Pancreas (tissue), 10 donors: ENCODE results near the gene CYB561A3. TPM values are rescaled to one million over a fixed set of nuclear protein-coding genes. Genes with fewer than 3 reads are reported as not detected.

Experiments used
- ATAC-seq, 4 donors: fragments of 200-7000 bp; cut with Tn5 transposase; one replicate each; pipeline versions ENCODE4 v1.8.0 to v1.9.1; 2020; ENCODE audit warnings: mild to moderate bottlenecking in 4 of 4, moderate library complexity in 4 of 4
- DNase-seq, 6 donors: peaks; one replicate each; pipeline ENCODE4 v3.0.0-alpha.2; 2020
- FAIRE-seq: peaks from 2 replicates; lab custom pipeline; 2012; peaks lifted over from hg19 to GRCh38; lab: Jason Lieb, UNC
- H3K27ac ChIP-seq, 4 donors: fragments of 200-600 bp; sonication (generic); 1 replicate in 3 of 4; 2 replicates in 1 of 4; pipeline versions ENCODE4 v1.5.0 to v1.8.0; 2020
- H3K27me3 ChIP-seq, 4 donors: fragments of 200-600 bp; one replicate each; pipeline ENCODE4 v1.8.0; 2021
- H3K36me3 ChIP-seq, 3 donors: fragments of 200-600 bp; sonication (generic) in 1 of 3; one replicate each; pipeline versions ENCODE4 v1.5.0 to v1.8.0; 2020 to 2021
- H3K4me1 ChIP-seq, 3 donors: fragments of 200-600 bp; one replicate each; pipeline ENCODE4 v1.8.0; 2021
- H3K4me3 ChIP-seq, 4 donors: fragments of 200-600 bp; sonication (generic) in 2 of 4; one replicate each; pipeline versions ENCODE4 v1.5.0 to v1.8.0; 2020 to 2021
- H3K9me3 ChIP-seq, 4 donors: fragments of 200-600 bp; one replicate each; pipeline ENCODE4 v1.8.0; 2021
- CTCF ChIP-seq, 4 donors: fragments of 200-600 bp; sonication (generic) in 3 of 4; IDR thresholded peaks; one replicate each; pipeline versions ENCODE4 v1.5.0 to v1.8.0; 2021; ENCODE audit warnings: antibody characterized with exemption in 4 of 4
- WGBS, 2 donors: extraction: QIAGEN DNeasy Blood & Tissue Kit; methylation state at CpG; one replicate each; pipeline ENCODE4 v1.1.7; 2013; 5-methylcytosine and 5-hydroxymethylcytosine counted together
- intact Hi-C, 3 donors: fragments of 100-400 bp; cut with DNase I; formaldehyde crosslinking; loops; one replicate each; pipeline versions ENCODE4 v1.11.1 to v1.14.2; 2022
- polyA plus RNA-seq, 2 donors: library from polyadenylated mRNA; stranded (reverse); fragments of 200-250 nt; gene quantifications; one replicate each; pipeline ENCODE4 v1.2.3, GENCODE V29; 2013
- total RNA-seq, 6 donors: library from RNA; stranded (reverse); fragmentation: NEBNext Ultra II Directional in 4 of 6; extraction: Animal tissue kit (Norgen Biotek cat#: 25700) in 4 of 6; gene quantifications; one replicate each; pipeline versions ENCODE4 v1.2.1 to v1.2.4, GENCODE V29; 2021 to 2023
- donor health status: healthy with polysubstance abuse.
- donor health status: DM: no; HTN: no; CAD: no; lungs with moderate emphysema.
- donor health status: DM: no; HTN: no; CAD: no.
- donor health status: control.
- donor health status: control.
- donor health status: Bipolar disorder and iron deficiency.
- donor health status: DM: yes; HTN: yes; CAD: no.
- donor health status: DM: no; HTN: no; CAD: no.
- donor health status: DM: no; HTN: no; CAD: no.
- donor health status: DM: yes; HTN: yes; CAD: no.

CYB561A3 gene
- total and polyA plus RNA-seq, 8 donors = 14.8 to 26.2 (median 22.1) TPM

DNA sequence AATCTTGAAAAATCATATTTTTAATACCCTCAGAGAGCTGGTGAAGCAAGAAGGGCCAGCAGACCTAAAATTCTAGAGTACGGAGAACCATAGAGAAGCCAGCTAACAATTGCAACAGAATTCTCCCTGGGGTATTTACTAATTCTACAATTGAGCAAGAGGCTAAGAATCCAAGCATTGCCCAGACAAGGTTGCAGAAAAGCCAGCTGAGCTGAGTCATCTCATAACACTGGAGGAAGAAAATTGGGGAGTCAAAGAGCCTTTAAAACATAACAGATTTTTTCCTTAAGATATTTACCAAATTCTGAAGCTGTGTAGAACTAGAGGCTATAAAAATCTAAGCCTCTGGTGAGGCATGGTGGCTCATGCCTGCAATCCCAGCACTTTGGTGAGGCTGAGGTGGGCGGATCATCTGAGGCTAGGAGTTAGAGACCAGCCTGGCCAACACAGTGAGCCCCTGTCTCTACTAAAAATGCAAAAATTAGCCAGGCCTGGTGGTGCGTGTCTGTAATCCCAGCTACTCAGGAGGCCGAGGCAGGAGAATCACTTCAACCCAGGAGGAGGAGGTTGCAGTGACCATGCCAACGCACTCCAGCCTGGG, 17.1 kb upstream of the CYB561A3 start:
- DNase-seq (no peak), ATAC-seq (peak in 3 of 4 donors; percentile 24 to 76 (median 62)), FAIRE-seq (no peak)
- Histone ChIP-seq H3K4me1 (no peaks in the 10 kb centered on the region), H3K27me3 (no peaks in the 10 kb centered on the region), H3K4me3 (no peak overlapping the region), H3K36me3 (no peaks in the 10 kb centered on the region), H3K9me3 (no peaks in the 10 kb centered on the region), H3K27ac (no peak overlapping the region)
- intact Hi-C loops = no loop called here
- WGBS, 2 donors = 83 to 91% methylated on average over 5 of the region's 5 CpGs
- no peak for TF ChIP-seq CTCF (IDR thresholded peaks at IDR 0.05)

DNA sequence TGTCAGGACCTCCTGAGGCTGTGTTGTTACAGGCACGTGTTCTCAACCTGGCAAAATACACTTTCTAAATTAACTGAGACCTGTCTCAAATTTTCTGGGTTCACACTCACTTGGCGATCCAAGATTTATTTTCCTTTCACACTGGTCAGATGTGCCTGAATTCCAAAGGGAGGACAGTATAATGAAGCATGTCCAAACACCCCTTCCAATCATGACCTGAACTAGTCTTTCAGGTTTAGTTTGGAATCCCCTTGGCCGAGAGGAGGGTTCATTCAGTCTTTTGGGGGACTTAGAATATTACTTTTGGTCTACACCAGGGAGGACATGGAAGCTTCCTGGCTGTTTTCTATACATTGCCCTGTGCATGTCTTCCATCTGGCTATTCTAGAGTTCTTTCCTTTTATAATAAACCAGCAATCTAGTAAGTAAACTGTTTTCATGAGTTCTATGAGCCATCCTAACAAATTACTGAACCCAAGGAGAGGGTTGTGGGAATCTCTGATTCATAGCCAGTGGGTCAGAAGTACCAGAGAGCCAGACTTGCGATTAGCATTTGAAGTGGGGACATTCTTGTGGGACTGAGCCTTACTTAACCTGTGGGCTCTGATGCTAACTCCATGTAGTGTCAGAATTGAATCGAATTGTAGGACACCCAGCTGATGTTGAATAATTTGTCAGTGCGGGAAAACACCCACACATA, 15.9 kb upstream of the CYB561A3 start:
- 84 to 92% methylated on average over 6 of the region's 6 CpGs for WGBS, 2 donors
- no peak overlapping the region for H3K4me3 ChIP-seq
- no peaks in the 10 kb centered on the region for H3K9me3 ChIP-seq
- FAIRE-seq = no peak
- no peaks in the 10 kb centered on the region for H3K36me3 ChIP-seq
- H3K27ac ChIP-seq = no peak overlapping the region
- TF ChIP-seq CTCF (IDR thresholded peaks at IDR 0.05) = no peak
- H3K4me1 ChIP-seq = no peaks in the 10 kb centered on the region
- ATAC-seq = no peak
- no peaks in the 10 kb centered on the region for H3K27me3 ChIP-seq
- intact Hi-C loops = no loop called here
- DNase-seq = no peak

DNA sequence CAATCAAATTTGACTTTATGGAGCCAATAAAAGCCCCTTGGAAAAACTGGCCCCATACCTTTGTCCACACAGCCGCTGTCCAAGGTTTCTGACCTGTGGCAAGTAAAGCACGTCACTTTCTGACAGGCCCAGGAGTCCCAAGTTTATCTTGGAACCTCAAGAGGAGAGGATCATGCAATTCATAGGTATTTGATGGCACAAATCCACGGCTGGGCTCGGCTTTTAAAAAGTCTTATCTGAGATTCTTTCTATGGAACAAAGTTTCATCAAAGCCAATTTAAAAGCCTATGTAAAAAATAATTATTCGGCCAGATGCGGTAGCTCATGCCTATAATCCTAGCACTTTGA, 14.1 kb upstream of the CYB561A3 start:
- TF ChIP-seq CTCF (IDR thresholded peaks at IDR 0.05) = no peak
- ATAC-seq = no peak
- DNase-seq = no peak
- Histone ChIP-seq H3K4me1 (no peaks in the 10 kb centered on the region), H3K9me3 (no peaks in the 10 kb centered on the region), H3K36me3 (no peaks in the 10 kb centered on the region), H3K4me3 (no peak overlapping the region), H3K27ac (no peak overlapping the region), H3K27me3 (no peaks in the 10 kb centered on the region)
- intact Hi-C loops = no loop called here
- FAIRE-seq = no peak
- 86 to 89% methylated on average over 6 of the region's 6 CpGs for WGBS, 2 donors

DNA sequence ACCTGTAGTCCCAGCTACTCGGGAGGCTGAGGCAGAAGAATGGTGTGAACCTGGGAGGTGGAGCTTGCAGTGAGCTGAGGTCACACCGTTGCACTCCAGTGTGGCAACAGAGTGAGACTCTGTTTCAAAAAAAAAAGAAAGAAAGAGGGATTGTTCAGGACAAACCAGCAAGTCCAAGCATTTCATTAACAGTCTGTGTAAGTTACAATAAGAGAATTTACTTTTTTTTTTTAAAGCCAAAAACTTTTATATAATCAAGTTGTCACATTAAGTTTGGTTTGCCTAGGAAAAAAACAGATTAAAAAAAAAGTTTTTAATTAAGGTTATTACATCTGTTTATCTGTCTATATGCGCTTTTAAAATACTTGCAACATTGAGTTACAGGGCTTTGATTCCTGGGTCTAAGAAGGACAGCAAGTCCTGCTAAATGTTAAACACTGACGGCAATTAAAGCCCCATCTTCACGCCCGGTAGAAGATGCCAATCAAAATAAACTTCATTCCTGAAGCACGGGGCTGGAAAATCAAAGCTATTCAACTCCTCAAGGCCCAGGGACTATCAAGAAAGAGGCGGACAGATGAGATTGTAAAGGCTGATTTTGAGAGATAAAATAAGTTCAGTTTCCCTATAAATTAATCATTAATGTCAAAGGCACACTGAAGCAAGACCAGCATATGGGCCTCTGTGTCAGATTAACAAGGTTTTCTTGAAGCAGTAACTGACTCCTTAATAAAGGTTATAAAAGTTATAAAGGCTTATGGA, 11.2 kb upstream of the CYB561A3 start:
- intact Hi-C loops = no loop called here
- H3K27me3 ChIP-seq = no peaks in the 10 kb centered on the region
- no peak overlapping the region for H3K4me3 ChIP-seq
- no peak overlapping the region for H3K27ac ChIP-seq
- ATAC-seq (no peak), DNase-seq (no peak), FAIRE-seq (no peak)
- WGBS, 2 donors = 67 to 70% methylated on average over 8 of the region's 8 CpGs
- no peaks in the 10 kb centered on the region for H3K9me3 ChIP-seq
- peaks cover 0 to 7% (median 0%) of the 10 kb centered on the region in 3 donors for H3K4me1 ChIP-seq
- peaks cover 1 to 9% (median 8%) of the 10 kb centered on the region in 3 donors for H3K36me3 ChIP-seq
- TF ChIP-seq CTCF (IDR thresholded peaks at IDR 0.05) = no peak
